Fibroblast of mammary gland (primary cell): ENCODE data around the gene RNU2-1.

Experiments
- DNase-seq: peaks from one replicate; pipeline ENCODE4 v3.0.0-alpha.2; 2010; ENCODE audit warnings: low read depth
- H3K4me3 ChIP-seq: 2 replicates; pipeline ENCODE4 v1.5.1; 2011; ENCODE audit warnings: low read depth, mild to moderate bottlenecking, low read length, moderate library complexity; ENCODE audit not compliant: control insufficient read depth
- TF ChIP-seq, protein P1 (sequence below): conservative IDR thresholded peaks from 2 replicates; pipeline ENCODE4 v1.5.1; 2011; ENCODE audit warnings: low read depth, low read length, inconsistent platforms; ENCODE audit not compliant: control insufficient read depth, insufficient read depth

The RNU2-1 gene

DNA sequence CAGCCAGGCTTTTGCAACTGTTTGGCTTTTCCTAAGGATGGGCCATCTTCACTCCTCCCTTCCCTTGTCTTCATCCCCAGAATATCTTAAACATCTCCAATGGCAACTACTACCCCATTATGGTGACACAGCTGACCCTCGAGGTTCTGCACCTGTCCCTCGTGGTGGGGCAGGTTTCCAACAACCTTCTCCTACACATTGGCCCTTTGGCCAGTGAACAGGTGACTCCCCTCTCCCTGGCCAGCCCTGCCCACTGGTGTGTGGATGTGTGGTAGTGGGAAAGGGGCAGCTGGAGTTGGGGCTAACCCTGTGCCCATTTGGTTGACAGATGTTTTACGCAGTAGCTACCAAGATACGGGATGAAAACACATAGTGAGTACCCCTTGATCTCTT is 17.4 kb downstream of the RNU2-1 start:
- no peak overlapping the region for H3K4me3 ChIP-seq
- TF ChIP-seq, protein P1, sequence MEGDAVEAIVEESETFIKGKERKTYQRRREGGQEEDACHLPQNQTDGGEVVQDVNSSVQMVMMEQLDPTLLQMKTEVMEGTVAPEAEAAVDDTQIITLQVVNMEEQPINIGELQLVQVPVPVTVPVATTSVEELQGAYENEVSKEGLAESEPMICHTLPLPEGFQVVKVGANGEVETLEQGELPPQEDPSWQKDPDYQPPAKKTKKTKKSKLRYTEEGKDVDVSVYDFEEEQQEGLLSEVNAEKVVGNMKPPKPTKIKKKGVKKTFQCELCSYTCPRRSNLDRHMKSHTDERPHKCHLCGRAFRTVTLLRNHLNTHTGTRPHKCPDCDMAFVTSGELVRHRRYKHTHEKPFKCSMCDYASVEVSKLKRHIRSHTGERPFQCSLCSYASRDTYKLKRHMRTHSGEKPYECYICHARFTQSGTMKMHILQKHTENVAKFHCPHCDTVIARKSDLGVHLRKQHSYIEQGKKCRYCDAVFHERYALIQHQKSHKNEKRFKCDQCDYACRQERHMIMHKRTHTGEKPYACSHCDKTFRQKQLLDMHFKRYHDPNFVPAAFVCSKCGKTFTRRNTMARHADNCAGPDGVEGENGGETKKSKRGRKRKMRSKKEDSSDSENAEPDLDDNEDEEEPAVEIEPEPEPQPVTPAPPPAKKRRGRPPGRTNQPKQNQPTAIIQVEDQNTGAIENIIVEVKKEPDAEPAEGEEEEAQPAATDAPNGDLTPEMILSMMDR, result no peak
- DNase-seq, result no peak

DNA sequence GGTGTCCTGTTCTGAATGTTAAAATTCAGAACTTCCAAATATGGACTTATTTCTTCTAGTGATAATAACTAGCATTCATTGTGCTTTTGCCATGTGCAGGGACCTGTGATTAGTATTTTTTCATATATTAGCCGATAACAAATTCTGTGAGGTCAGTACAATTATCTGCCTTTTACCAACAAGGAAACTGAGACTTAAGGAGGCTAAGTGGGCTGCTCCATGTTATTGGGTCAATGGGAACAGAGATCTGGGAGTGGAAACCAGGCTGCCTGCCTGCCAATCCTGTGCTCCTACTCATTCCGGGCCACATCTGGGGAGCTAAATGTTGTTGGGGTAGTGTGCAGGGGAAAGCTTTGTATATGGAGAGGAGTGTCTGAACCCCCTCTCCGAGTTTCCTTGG is 18.4 kb downstream of the RNU2-1 start:
- TF ChIP-seq, protein P1, result no peak

DNA sequence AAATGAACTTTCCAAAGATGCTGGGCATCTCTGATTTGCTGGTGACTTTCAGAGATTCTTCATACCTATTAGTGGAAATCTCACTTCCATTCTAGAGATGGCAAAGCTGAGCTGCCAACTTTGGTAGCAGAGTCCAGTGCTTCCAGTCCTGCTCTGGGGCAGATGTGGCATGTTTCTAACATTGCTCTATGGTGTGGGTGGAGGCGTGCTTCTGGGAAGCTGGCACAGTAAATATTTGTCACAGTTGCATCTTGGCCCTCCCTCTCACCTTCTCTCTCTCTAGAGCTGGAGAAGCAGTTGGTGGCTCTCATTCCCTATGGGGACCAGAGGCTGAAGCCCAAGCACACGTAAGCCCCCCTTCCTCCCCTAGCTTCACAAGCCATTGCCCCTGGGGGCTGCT is 20.2 kb downstream of the RNU2-1 start:
- TF ChIP-seq, protein P1, result no peak
- no peak for DNase-seq
- no peak overlapping the region for H3K4me3 ChIP-seq

More for the DNA sequence above, 18.4 kb downstream of the RNU2-1 start:
- H3K4me3 ChIP-seq, result no peak overlapping the region
- no peak for DNase-seq

DNA sequence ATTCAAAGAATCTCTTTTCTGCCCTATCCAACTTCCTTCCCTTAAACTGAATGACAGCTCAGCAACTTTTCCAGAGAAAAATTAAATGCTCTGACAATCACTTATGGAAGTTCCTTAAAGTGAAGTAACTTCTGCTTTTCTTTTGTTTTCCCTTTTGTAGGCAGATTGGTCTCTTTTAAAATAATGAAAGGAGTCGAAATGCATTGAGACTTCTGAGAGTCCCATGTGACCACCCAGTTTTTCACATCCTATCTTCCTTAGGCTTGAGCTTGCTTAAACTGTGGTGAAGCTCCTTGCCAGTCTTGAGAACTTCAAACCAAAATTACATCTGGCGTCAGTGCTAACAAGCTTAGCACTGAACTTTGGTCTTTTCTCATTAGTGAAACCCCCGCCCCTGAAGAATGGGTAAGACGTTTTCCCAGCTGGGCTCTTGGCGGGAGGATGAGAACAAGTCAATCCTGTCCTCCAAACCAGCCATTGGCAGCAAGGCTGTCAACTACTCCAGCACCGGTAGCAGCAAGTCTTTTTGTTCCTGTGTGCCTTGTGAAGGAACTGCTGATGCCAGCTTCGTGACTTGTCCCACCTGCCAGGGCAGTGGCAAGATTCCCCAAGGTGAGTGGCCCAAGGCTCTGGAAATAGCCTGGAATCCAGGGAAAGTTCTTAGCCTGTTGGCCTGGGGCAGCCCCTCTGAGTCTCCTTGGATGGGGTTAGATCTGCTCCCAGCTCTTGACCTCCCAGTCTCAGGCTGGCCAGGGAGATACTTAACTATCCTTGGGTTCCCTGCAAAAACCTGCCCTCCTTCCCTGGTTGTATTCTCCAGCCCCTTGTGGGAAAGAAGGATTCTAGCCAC is 20.9 kb downstream of the RNU2-1 start:
- no peak for DNase-seq
- peak overlapping the region; percentile 79 for H3K4me3 ChIP-seq
- TF ChIP-seq, protein P1, result no peak

DNA sequence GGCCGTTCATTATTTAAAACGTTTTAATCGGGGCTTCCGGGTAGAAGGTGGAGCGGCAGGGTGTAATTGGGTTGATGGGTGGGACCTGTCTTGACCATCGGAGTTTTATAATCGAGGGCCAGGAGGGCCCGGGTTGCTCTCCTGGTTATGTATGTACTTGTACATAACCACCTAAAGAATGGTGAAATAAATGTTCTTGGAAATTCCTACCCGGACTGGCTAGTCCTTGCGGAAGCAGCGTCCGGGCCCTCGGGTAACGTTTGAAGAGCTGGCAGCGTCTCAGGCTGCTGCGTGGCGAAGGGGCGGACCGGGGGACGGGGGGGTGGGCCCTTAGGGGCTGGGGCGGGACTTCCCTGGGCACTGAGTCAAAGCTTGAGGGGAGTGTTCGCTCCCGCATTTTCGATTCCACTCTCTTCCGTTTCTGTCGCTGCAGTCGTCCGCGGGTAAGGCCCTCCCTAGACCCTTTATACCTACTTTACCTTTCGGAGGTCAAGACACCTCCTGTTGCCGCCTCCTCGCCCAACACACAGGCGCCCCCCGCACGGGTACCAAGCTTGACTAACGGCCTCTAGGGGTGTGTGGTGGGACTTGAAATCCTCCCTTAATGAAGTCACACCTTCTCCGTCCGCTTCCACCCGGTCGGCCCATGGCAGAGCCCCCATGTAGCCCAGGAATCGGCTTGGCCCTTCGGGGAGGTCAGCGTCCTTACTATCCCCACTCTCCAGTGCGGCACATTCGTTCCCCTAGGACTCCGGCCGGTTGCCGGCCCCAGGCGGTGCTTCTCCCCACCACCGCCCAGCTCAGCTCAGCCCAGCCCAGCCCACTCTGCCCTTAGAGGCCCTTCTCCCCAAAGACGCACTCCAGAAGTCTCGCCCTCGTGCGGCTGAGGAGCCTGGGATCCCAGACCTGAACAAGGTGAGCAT is 22.0 kb downstream of the RNU2-1 start, which contains the start of gene TMEM106A:
TSS of gene TMEM106A (plus strand) at position 396 of the 923 bp plus-strand sequence. CDS start 1,167 bp downstream, outside the sequence.
- peak within 1 kb of the TSS; percentile 79 for H3K4me3 ChIP-seq
- TF ChIP-seq, protein P1, result peak; percentile 31
- peak; percentile 81 for DNase-seq

DNA sequence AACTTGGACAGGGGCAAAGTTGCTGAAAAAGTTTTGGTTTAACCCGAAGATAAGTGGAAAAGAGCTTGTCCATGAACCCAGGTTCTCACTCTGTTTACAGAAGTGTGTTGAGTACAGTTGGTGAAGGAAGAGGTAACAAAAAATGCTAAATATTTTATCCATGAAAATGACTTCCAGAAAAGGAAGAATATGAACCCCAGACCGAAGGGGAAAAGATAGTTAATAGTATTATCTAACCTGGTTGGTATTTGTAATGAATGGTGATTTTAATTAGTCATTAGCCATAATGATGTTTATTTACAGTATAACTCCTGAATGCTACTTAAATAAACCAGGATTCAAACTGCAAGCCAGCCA is 22.7 kb downstream of the RNU2-1 start:
- peak overlapping the region; percentile 79 for H3K4me3 ChIP-seq
- DNase-seq, result no peak
- TF ChIP-seq, protein P1, result no peak
